GM12891 (cell line): ENCODE measurements around the gene SMCO4.

Source experiments
- DNase-seq: peaks from one replicate; pipeline ENCODE4 v3.0.0; 2011; ENCODE audit warnings: low spot score; ENCODE audit not compliant: insufficient read length
- FAIRE-seq: peaks from 2 replicates; lab custom pipeline; 2011; peaks lifted over from hg19 to GRCh38; lab: Jason Lieb, UNC
- PAX5 ChIP-seq: IDR thresholded peaks from 2 replicates; pipeline ENCODE4 v1.6.1; 2011; ENCODE audit warnings: low read length, moderate library complexity, mild to moderate bottlenecking; ENCODE audit not compliant: insufficient read depth, severe bottlenecking
- POLR2A ChIP-seq: IDR thresholded peaks from 2 replicates; pipeline ENCODE4 v1.6.1; 2011; ENCODE audit warnings: low read depth, low read length, control low read depth
- POLR2AphosphoS5 ChIP-seq: IDR thresholded peaks from 2 replicates; pipeline ENCODE4 v1.6.1; 2011; ENCODE audit warnings: low read depth, low read length, control low read depth
- POU2F2 ChIP-seq: IDR thresholded peaks from 2 replicates; pipeline ENCODE4 v1.6.1; 2011; ENCODE audit warnings: low read depth, mild to moderate bottlenecking, control low read depth, low read length, moderate library complexity
- SPI1 ChIP-seq: IDR thresholded peaks from 2 replicates; pipeline ENCODE4 v1.6.1; 2011; ENCODE audit warnings: low read depth, low read length, control low read depth
- TAF1 ChIP-seq: IDR thresholded peaks from 2 replicates; pipeline ENCODE4 v1.6.1; 2011; ENCODE audit warnings: low read depth, low read length, control low read depth

SMCO4 gene

DNA sequence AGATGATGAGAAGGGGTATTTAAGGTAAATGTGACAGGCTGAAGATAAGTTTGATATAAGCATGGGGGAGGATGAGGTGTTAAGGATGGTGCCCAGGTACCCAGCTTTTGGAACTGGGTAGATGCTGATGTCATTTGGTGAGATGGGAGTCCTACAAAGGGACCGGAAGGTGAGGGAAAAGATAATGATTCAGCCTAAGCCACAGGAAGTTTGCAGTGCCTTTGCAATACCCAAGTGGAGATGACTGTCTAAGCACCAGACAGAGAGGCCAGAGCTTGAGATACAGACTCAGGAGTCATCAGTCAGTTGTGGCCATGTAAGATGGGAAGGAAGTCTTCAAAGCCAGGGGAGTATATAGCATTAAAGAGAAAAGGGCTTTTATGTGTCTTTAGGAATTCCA lies 30.0 kb upstream of the SMCO4 start:
- no peak for DNase-seq
- no peak for FAIRE-seq

DNA sequence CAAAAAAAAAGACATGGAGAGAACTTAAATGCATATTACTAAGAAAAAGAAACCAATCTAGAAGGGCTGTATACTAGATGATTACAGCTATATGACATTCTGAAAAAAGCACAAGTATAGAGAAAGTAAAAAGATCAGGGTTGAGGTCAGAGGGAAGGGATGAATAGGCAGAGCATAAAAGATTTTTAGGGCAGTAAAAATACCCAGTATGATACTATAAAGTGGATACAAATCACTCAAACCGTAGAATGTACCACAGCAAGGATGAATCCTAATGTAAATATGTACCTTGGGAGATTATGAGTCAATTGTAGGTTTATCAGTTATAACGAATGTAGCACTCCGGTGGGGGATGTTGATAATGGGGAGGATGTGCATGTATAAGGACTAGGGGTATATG lies 29.4 kb upstream of the SMCO4 start:
- DNase-seq (no peak), FAIRE-seq (no peak)
- no peak for TF ChIP-seq POLR2A
- no peak for TF ChIP-seq SPI1
- TF ChIP-seq TAF1 = no peak
- TF ChIP-seq POU2F2 = no peak
- no peak for TF ChIP-seq POLR2AphosphoS5
- no peak for TF ChIP-seq PAX5

More for the DNA sequence above, 30.0 kb upstream of the SMCO4 start:
- TF ChIP-seq POLR2AphosphoS5 = no peak
- no peak for TF ChIP-seq PAX5
- no peak for TF ChIP-seq SPI1
- TF ChIP-seq POU2F2 = no peak
- TF ChIP-seq TAF1 = no peak
- TF ChIP-seq POLR2A = no peak

GRCh38 chr11:93572171-93572570 lies 29.0 kb upstream of the SMCO4 start:
- FAIRE-seq = no peak
- no peak for TF ChIP-seq TAF1
- no peak for TF ChIP-seq POU2F2
- no peak for TF ChIP-seq POLR2AphosphoS5
- no peak for TF ChIP-seq PAX5
- TF ChIP-seq SPI1 = no peak
- no peak for TF ChIP-seq POLR2A
- no peak for DNase-seq

GRCh38 chr11:93571612-93572011 lies 28.4 kb upstream of the SMCO4 start:
- no peak for DNase-seq
- no peak for FAIRE-seq
- TF ChIP-seq POU2F2 = no peak
- no peak for TF ChIP-seq SPI1
- no peak for TF ChIP-seq POLR2A
- TF ChIP-seq TAF1 = no peak
- TF ChIP-seq PAX5 = no peak
- TF ChIP-seq POLR2AphosphoS5 = no peak

- TF ChIP-seq POU2F2 = no peak
- no peak for TF ChIP-seq POLR2AphosphoS5
- TF ChIP-seq PAX5 = no peak
- DNase-seq (no peak), FAIRE-seq (no peak)
Observed at GRCh38 chr11:93570759-93571413, 27.7 kb upstream of the SMCO4 start.

DNA sequence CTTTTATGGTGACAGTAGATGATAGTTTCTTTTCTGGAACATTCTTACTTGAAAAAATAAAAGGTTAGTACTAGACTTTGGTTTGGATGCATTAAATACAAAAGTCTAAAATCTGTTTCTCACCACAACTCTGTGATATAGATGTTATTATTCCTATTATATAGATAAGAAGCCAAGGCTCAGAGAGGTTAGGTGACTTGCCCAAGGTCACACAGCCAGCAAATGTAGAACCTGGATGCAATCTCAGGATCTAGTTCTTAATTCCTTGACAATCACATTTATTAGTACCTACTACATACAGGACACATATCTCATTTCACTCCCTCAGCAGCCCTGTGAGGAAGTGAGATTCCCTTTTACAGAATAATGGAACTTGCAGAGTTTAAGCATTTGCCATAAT lies 26.3 kb upstream of the SMCO4 start:
- FAIRE-seq = no peak
- no peak for DNase-seq
- TF ChIP-seq TAF1 (no peak), POLR2AphosphoS5 (no peak), PAX5 (no peak), POU2F2 (no peak), POLR2A (no peak), SPI1 (0 out of 2 replicates have a peak, but pooled peaks have one; percentile 8)

- TF ChIP-seq POU2F2 (no peak), POLR2AphosphoS5 (no peak), TAF1 (no peak), PAX5 (no peak), SPI1 (no peak), POLR2A (no peak)
- FAIRE-seq = no peak
- DNase-seq = no peak
Observed at GRCh38 chr11:93568726-93569125, 25.5 kb upstream of the SMCO4 start.

- no peak for TF ChIP-seq SPI1
- no peak for TF ChIP-seq POLR2A
- no peak for TF ChIP-seq POU2F2
- TF ChIP-seq POLR2AphosphoS5 = no peak
- no peak for TF ChIP-seq TAF1
- TF ChIP-seq PAX5 = no peak
- no peak for FAIRE-seq
Observed at GRCh38 chr11:93567401-93567895, 24.3 kb upstream of the SMCO4 start.

GRCh38 chr11:93564895-93565294 lies 21.7 kb upstream of the SMCO4 start:
- FAIRE-seq = no peak

More at GRCh38 chr11:93567401-93567895, 24.3 kb upstream of the SMCO4 start:
- DNase-seq = no peak

DNA sequence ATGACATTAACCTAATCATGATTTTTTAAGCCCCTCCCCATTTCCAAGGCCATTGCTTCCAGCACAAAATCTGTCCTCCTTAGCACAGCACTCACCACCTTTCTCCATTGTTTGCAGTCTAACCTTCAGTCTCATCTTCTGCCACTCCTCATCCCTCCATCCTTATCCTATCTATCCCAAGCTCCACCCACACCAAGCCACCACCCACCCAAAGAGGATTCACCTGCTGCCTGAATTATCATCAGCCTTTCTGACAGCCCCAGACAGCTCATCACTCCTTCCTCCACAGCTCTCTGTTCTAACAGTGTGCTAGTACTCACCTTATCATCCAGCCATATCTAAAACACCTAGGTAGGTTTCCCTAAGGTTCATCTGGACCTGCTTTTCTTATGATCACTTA lies 20.7 kb upstream of the SMCO4 start:
- TF ChIP-seq POLR2A (no peak), SPI1 (no peak), POLR2AphosphoS5 (no peak), PAX5 (no peak), POU2F2 (no peak), TAF1 (no peak)
- FAIRE-seq = no peak
- DNase-seq = no peak

More at GRCh38 chr11:93564895-93565294, 21.7 kb upstream of the SMCO4 start:
- no peak for DNase-seq
- TF ChIP-seq POU2F2 (no peak), SPI1 (no peak), POLR2A (no peak), TAF1 (no peak), POLR2AphosphoS5 (no peak), PAX5 (no peak)
